Naive thymus-derived CD8-positive, alpha-beta T cell (primary cell): ENCODE results near the gene PACRG. TPM values are rescaled to one million over a fixed set of nuclear protein-coding genes. Genes with fewer than 3 reads are reported as not detected.

Experiments
- ATAC-seq, 2 donors: fragments of 150-1000 bp; cut with Tn5 transposase in 1 of 2; sonication (Bioruptor Pico), chemical (Tn5 transposase) in 1 of 2; 1 replicate in 1 of 2; 2 replicates in 1 of 2; pipeline ENCODE4 v1.10.0; 2021; ENCODE audit warnings: mild to moderate bottlenecking in 2 of 2, moderate library complexity in 2 of 2
- POLR2A ChIA-PET: fragments of 350-600 bp; sonication (Branson Sonifier 250); formaldehyde crosslinking; loops from one replicate; lab custom pipeline; 2021; ENCODE audit warnings: antibody characterized with exemption; lab: Charles Lee
- DNase-seq, 10 donors: peaks; one replicate each; pipeline versions ENCODE4 v3.0.0 to v3.0.0-alpha.2; 2020 to 2022
- H3K27ac Mint-ChIP-seq, 10 donors: one replicate each; pipeline ENCODE4 v1.8.0; 2020 to 2022; ENCODE audit warnings: mild to moderate bottlenecking in 10 of 10, mixed read lengths in 10 of 10, moderate library complexity in 4 of 10, inconsistent platforms in 1 of 10
- H3K27me3 Mint-ChIP-seq, 5 donors: one replicate each; pipeline ENCODE4 v1.8.0; 2021 to 2022; ENCODE audit warnings: mixed read lengths in 5 of 5
- H3K36me3 Mint-ChIP-seq, 3 donors: one replicate each; pipeline ENCODE4 v1.8.0; 2020 to 2022; ENCODE audit warnings: mixed read lengths in 3 of 3, mild to moderate bottlenecking in 2 of 3, inconsistent platforms in 1 of 3
- H3K4me1 Mint-ChIP-seq, 4 donors: one replicate each; pipeline ENCODE4 v1.8.0; 2021 to 2022; ENCODE audit warnings: mixed read lengths in 4 of 4
- H3K4me3 Mint-ChIP-seq, 10 donors: one replicate each; pipeline ENCODE4 v1.8.0; 2020 to 2022; ENCODE audit warnings: mild to moderate bottlenecking in 10 of 10, mixed read lengths in 10 of 10, moderate library complexity in 6 of 10, inconsistent platforms in 1 of 10
- H3K9me3 Mint-ChIP-seq, 9 donors: one replicate each; pipeline ENCODE4 v1.8.0; 2020 to 2022; ENCODE audit warnings: mixed read lengths in 9 of 9, mild to moderate bottlenecking in 3 of 9, inconsistent platforms in 1 of 9, moderate library complexity in 1 of 9
- polyA plus RNA-seq, 3 donors: library from polyadenylated mRNA; unstranded; fragments of 300-500 nt; fragmentation: Illumina TruSeq; gene quantifications; one replicate each; pipeline ENCODE4 v1.2.3, GENCODE V29; 2021
- total RNA-seq, 8 experiments: library from RNA in 2 of 8; stranded (reverse) in 2 of 8; gene quantifications; one replicate each; pipeline ENCODE4 v1.2.3 and lab custom pipeline; 2021 to 2026

PACRG gene
- total and polyA plus RNA-seq, 5 experiments from 2014 or later: 0.34 to 1.2 (median 0.83) TPM; not detected in 1

DNA sequence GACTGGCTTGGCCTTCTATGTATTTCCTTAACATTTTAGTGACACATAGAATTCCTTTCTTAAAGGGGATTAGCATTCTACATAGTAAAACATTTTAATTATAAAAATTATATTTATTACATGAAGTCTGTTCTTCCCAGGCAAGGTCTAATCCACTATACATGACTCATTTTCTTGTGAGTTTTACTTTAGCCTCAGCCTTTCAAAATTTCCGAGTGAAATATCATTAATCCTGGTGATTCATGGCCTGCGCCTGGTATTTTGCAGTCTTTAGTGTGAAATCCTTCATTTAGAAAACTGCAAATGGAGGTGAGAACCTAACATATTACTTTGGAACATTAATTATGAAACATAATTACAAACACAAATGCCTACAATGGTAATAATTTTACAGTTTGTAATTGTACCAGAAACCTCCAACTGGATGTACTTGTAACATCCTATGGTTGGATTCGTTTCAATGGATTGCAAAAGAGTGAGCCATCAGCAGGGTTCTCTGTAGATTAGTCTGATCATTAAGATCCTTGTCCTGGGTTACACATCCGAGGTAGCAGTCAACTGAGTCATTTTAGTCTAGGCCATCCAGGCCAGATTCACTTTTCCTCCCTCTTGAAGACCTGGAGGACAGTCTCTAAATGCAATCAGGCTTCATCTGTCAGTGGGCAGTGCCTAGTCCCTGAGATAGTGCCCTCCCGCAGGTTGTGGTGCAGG, 272.0 kb downstream of the PACRG start:
- POLR2A ChIA-PET: no interaction called here
- no peak overlapping the region for H3K27ac Mint-ChIP-seq
- DNase-seq (no peak), ATAC-seq (no peak)
- H3K4me1 Mint-ChIP-seq: no peaks in the 10 kb centered on the region
- peaks cover 5 to 41% (median 13%) of the 10 kb centered on the region in 9 donors for H3K9me3 Mint-ChIP-seq
- H3K27me3 Mint-ChIP-seq: no peaks in the 10 kb centered on the region
- H3K4me3 Mint-ChIP-seq: no peak overlapping the region
- H3K36me3 Mint-ChIP-seq: peaks cover 0 to 14% (median 0%) of the 10 kb centered on the region in 3 donors

DNA sequence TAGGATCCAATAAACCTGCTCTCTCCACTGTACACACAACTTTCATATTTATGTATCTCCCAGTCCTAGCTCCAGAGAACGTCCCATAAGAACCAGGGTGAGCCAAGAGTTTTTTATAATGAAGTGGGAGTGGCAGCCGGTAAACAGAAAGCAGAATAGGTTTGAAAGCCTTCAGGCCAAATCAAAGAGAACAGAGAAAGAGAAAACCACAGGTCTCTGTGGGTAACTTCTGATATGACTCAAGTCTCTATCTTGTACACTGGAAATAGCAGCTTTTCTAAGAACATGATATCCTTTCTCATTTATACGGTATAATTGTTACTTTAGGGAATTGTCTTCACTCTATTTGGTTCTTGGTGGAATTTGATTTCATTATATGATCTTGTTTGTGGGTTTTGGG, 273.6 kb downstream of the PACRG start:
- Mint-ChIP-seq H3K9me3 (peaks cover 5 to 45% (median 12%) of the 10 kb centered on the region in 9 donors), H3K27ac (no peak overlapping the region), H3K27me3 (no peaks in the 10 kb centered on the region), H3K4me1 (no peaks in the 10 kb centered on the region), H3K36me3 (peaks cover 0 to 10% (median 0%) of the 10 kb centered on the region in 3 donors), H3K4me3 (no peak overlapping the region)
- ATAC-seq (no peak), DNase-seq (no peak)
- POLR2A ChIA-PET: no interaction called here

GRCh38 chr6:163008186-163008585, 280.4 kb downstream of the PACRG start:
- Mint-ChIP-seq H3K4me1 (no peaks in the 10 kb centered on the region), H3K27me3 (peaks cover 0 to 3% (median 0%) of the 10 kb centered on the region in 5 donors), H3K4me3 (no peak overlapping the region), H3K27ac (no peak overlapping the region), H3K9me3 (peaks cover 0 to 49% (median 9%) of the 10 kb centered on the region in 9 donors), H3K36me3 (peaks cover 0 to 21% (median 0%) of the 10 kb centered on the region in 3 donors)
- no peak for DNase-seq
- POLR2A ChIA-PET: no interaction called here
- no peak for ATAC-seq

- Mint-ChIP-seq H3K36me3 (peaks cover 0 to 21% (median 0%) of the 10 kb centered on the region in 3 donors), H3K4me3 (no peak overlapping the region), H3K27ac (no peak overlapping the region), H3K4me1 (no peaks in the 10 kb centered on the region), H3K27me3 (peaks cover 0 to 3% (median 0%) of the 10 kb centered on the region in 5 donors), H3K9me3 (peaks cover 0 to 44% (median 9%) of the 10 kb centered on the region in 9 donors)
- POLR2A ChIA-PET: no interaction called here
- ATAC-seq (no peak), DNase-seq (no peak)
These were observed 280.9 kb downstream of the PACRG start for GRCh38 chr6:163008626-163009025.

- DNase-seq (no peak), ATAC-seq (no peak)
- POLR2A ChIA-PET: no interaction called here
- Mint-ChIP-seq H3K9me3 (peaks cover 5 to 42% (median 10%) of the 10 kb centered on the region in 9 donors), H3K27me3 (peaks cover 0 to 3% (median 0%) of the 10 kb centered on the region in 5 donors), H3K27ac (no peak overlapping the region), H3K36me3 (peaks cover 0 to 17% (median 0%) of the 10 kb centered on the region in 3 donors), H3K4me3 (no peak overlapping the region), H3K4me1 (no peaks in the 10 kb centered on the region)
These were observed 282.4 kb downstream of the PACRG start for GRCh38 chr6:163010145-163010544.

- Mint-ChIP-seq H3K27me3 (no peaks in the 10 kb centered on the region), H3K36me3 (peaks cover 0 to 13% (median 0%) of the 10 kb centered on the region in 3 donors), H3K4me3 (no peak overlapping the region), H3K27ac (no peak overlapping the region), H3K4me1 (no peaks in the 10 kb centered on the region), H3K9me3 (peaks cover 3 to 75% (median 19%) of the 10 kb centered on the region in 9 donors)
- POLR2A ChIA-PET: no interaction called here
- ATAC-seq (no peak), DNase-seq (no peak)
These were observed 287.0 kb downstream of the PACRG start for GRCh38 chr6:163014736-163015135.

- ATAC-seq (no peak), DNase-seq (no peak)
- H3K27me3 Mint-ChIP-seq: peaks cover 0 to 10% (median 3%) of the 10 kb centered on the region in 5 donors
- H3K4me1 Mint-ChIP-seq: peaks cover 0 to 2% (median 0%) of the 10 kb centered on the region in 4 donors
- POLR2A ChIA-PET: no interaction called here
- peaks cover 7 to 73% (median 26%) of the 10 kb centered on the region in 9 donors for H3K9me3 Mint-ChIP-seq
- H3K36me3 Mint-ChIP-seq: peaks cover 0 to 20% (median 2%) of the 10 kb centered on the region in 3 donors
- H3K4me3 Mint-ChIP-seq: no peak overlapping the region
- no peak overlapping the region for H3K27ac Mint-ChIP-seq
These were observed 290.0 kb downstream of the PACRG start for GRCh38 chr6:163017801-163018200.

DNA sequence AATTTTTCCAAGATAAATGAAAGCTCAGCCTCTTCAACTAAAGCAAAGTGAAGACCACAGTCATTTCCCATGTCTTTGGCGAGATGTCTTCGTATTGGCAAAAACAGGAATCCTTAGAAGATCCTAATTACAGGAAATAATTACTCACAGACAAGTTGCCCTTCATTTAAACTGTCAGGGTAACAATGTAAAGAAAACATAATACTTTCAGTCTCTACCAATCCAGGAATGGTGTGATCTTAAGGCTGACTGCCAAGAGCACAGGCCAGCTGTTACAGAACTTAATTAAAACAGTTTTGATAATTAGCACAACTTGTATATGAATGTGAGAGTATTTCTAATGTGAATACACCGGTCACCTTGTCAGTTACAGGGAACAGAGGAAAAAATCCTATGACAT, 292.2 kb downstream of the PACRG start:
- ATAC-seq: no peak
- no peak overlapping the region for H3K4me3 Mint-ChIP-seq
- DNase-seq: no peak
- H3K9me3 Mint-ChIP-seq: peaks cover 13 to 82% (median 31%) of the 10 kb centered on the region in 9 donors
- H3K27me3 Mint-ChIP-seq: peaks cover 0 to 10% (median 3%) of the 10 kb centered on the region in 5 donors
- H3K36me3 Mint-ChIP-seq: peaks cover 0 to 34% (median 2%) of the 10 kb centered on the region in 3 donors
- no peak overlapping the region for H3K27ac Mint-ChIP-seq
- peaks cover 0 to 2% (median 0%) of the 10 kb centered on the region in 4 donors for H3K4me1 Mint-ChIP-seq
- POLR2A ChIA-PET: no interaction called here

DNA sequence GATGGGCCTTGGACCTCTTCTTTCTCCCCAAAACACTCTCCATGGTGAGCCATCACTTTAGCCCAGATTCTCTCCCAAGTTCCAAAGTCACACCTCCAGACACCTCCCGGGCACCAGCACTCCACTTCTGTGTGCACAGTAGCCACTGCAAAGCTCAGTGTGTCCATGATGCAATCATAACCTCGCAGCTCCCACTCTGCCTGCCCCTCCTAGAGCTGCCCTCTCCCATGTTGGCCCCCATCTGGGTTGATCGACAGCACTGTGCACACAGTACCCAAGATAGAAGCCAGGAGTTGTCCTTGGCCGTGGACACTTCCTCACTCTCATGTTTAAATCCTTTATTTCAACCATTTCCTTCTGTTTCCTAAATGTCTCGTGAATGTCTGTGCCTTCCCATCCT, 293.3 kb downstream of the PACRG start:
- peaks cover 0 to 2% (median 0%) of the 10 kb centered on the region in 4 donors for H3K4me1 Mint-ChIP-seq
- H3K27ac Mint-ChIP-seq: no peak overlapping the region
- POLR2A ChIA-PET: no interaction called here
- H3K36me3 Mint-ChIP-seq: peaks cover 0 to 34% (median 2%) of the 10 kb centered on the region in 3 donors
- H3K27me3 Mint-ChIP-seq: peaks cover 0 to 10% (median 3%) of the 10 kb centered on the region in 5 donors
- no peak overlapping the region for H3K4me3 Mint-ChIP-seq
- ATAC-seq (no peak), DNase-seq (no peak)
- H3K9me3 Mint-ChIP-seq: peaks cover 15 to 79% (median 30%) of the 10 kb centered on the region in 9 donors

DNA sequence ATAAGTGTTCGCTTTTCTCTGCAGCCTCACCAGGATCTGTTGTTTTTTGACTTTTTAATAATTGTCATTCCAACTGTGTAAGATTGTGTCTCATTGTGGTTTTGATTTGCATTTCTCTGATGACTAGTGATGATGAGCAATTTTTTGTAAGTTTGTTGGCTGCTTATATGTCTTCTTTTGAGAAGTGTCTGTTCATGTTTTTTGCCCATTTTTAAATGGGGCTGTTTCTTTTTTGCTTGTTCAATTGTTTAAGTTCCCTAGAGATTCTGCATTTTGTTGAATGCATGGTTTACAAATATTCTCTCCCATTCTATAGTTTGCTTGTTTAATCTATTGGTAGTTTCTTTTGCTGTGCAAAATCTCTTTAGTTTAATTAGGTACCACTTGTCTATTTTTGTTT, 295.9 kb downstream of the PACRG start:
- no peak overlapping the region for H3K27ac Mint-ChIP-seq
- peaks cover 0 to 39% (median 2%) of the 10 kb centered on the region in 3 donors for H3K36me3 Mint-ChIP-seq
- DNase-seq (no peak), ATAC-seq (no peak)
- peaks cover 14 to 76% (median 31%) of the 10 kb centered on the region in 9 donors for H3K9me3 Mint-ChIP-seq
- H3K4me3 Mint-ChIP-seq: no peak overlapping the region
- POLR2A ChIA-PET: no interaction called here
- H3K4me1 Mint-ChIP-seq: peaks cover 0 to 2% (median 0%) of the 10 kb centered on the region in 4 donors
- peaks cover 0 to 10% (median 3%) of the 10 kb centered on the region in 5 donors for H3K27me3 Mint-ChIP-seq

- Mint-ChIP-seq H3K27me3 (no peaks in the 10 kb centered on the region), H3K4me1 (no peaks in the 10 kb centered on the region), H3K4me3 (no peak overlapping the region), H3K9me3 (peaks cover 8 to 76% (median 25%) of the 10 kb centered on the region in 9 donors), H3K36me3 (peaks cover 0 to 26% (median 0%) of the 10 kb centered on the region in 3 donors), H3K27ac (no peak overlapping the region)
- ATAC-seq (no peak), DNase-seq (no peak)
- POLR2A ChIA-PET: no interaction called here
These were observed 299.1 kb downstream of the PACRG start for GRCh38 chr6:163026893-163027292.

DNA sequence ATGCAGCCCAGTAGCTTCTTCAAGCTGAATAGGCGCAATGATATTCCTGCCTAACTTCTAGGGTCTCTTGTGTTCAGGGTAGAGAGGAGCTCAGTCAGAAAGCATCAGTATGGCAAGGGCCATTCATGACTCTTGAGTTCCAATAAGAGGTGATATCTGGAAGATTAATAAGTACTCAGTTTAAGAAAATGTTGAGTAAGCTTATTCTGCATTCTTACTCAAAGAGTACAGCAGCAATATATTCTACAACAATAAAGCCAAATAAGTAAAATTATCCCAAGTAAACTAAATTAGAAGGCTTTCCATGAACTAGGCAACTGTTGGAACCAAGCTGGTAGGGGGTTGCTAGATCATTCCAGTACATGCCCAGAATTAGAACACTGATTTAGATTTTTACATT, 303.2 kb downstream of the PACRG start:
- peaks cover 0 to 72% (median 21%) of the 10 kb centered on the region in 9 donors for H3K9me3 Mint-ChIP-seq
- H3K27ac Mint-ChIP-seq: no peak overlapping the region
- peaks cover 0 to 22% (median 0%) of the 10 kb centered on the region in 3 donors for H3K36me3 Mint-ChIP-seq
- ATAC-seq (no peak), DNase-seq (no peak)
- POLR2A ChIA-PET: no interaction called here
- H3K4me1 Mint-ChIP-seq: no peaks in the 10 kb centered on the region
- H3K27me3 Mint-ChIP-seq: no peaks in the 10 kb centered on the region
- no peak overlapping the region for H3K4me3 Mint-ChIP-seq

GRCh38 chr6:163031931-163032330, 304.2 kb downstream of the PACRG start:
- H3K36me3 Mint-ChIP-seq: peaks cover 0 to 21% (median 0%) of the 10 kb centered on the region in 3 donors
- POLR2A ChIA-PET: no interaction called here
- no peak overlapping the region for H3K4me3 Mint-ChIP-seq

More at GRCh38 chr6:163031931-163032330, 304.2 kb downstream of the PACRG start:
- Mint-ChIP-seq H3K27ac (no peak overlapping the region), H3K4me1 (no peaks in the 10 kb centered on the region), H3K27me3 (no peaks in the 10 kb centered on the region), H3K9me3 (peaks cover 3 to 74% (median 15%) of the 10 kb centered on the region in 9 donors)
- no peak for DNase-seq
- no peak for ATAC-seq
